GM18951 (cell line): ENCODE data around the gene TRAK1.

Source experiments
- POLR2A ChIP-seq: IDR thresholded peaks from 4 replicates; pipeline ENCODE4 v1.6.1; 2011; ENCODE audit warnings: mild to moderate bottlenecking; ENCODE audit not compliant: insufficient read length, insufficient read depth; ENCODE audit errors: extremely low read depth
- in situ Hi-C: fragments of 300-500 bp; cut with MboI; formaldehyde crosslinking; loops from one replicate; pipeline ENCODE4 v1.12.0; 2022; ENCODE audit warnings: low sequenced_read_pairs, mixed read lengths, inconsistent platforms; ENCODE audit not compliant: unreplicated experiment

Gene TRAK1

DNA sequence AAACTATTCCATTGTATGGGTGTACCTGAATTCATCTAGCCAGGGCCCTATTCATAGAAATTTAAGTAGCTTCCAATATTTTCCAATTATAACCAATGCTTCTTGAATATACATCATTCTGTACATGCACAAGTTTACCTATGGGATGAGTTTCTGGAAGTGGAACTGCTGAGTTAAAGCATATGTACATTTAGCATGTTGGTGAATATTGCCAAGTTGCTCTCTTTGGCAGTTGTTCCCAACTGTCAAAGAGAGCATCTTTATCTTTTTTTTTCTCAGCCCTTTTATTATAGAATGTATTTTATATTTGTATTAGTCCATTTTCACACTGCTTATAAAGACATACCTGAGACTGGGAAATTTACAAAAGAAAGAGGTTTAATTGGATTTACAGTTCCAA lies 183.1 kb downstream of the TRAK1 start:
- TF ChIP-seq POLR2A: no peak
- in situ Hi-C loops: no loop called here

DNA sequence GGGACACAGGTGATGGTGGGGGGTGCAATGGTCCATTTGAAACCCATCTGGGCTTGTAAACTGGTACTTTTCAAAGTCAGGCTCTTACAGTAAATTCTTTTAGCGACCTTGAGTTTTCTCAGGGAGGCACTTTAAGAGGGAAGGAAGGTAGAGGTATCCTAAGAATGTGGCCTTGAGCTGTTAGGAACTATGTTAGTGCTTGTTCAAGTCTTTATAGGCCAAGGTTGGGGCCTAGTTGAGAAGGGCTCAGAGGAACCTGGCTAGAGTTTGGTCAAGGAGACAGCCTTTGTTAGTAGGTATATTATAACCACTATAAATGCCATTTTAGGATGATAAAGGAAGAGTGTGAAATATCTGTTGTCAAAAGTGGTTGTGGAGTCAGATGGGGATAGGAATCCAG lies 184.1 kb downstream of the TRAK1 start:
- no peak for TF ChIP-seq POLR2A
- in situ Hi-C loops: no loop called here
